ENCODE results near the gene NLGN2.

Gene NLGN2

DNA sequence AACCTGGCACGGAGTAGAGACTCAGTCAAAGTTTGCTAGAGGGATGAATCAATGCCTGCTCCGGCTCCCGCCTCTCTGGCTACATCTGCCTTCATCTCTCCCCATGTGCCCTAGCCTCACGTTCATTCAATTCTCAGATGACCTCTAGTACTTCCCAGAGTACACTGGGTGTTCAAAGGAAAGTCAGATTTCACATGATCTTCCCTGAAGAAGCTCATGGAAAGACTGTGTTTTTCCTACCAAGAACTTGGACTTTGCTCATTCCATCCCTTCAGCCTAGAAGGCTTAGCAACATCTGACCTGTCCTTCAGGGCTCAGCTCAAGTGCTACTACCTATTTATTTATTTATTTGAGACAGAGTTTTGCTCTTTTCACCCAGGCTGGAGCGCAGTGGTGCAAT, 37.8 kb upstream of the NLGN2 start:
- no peak overlapping the region for H3K4me3 ChIP-seq (replicated peaks; ENCODE audit: low read depth, low read length)
- TF ChIP-seq, protein P1, sequence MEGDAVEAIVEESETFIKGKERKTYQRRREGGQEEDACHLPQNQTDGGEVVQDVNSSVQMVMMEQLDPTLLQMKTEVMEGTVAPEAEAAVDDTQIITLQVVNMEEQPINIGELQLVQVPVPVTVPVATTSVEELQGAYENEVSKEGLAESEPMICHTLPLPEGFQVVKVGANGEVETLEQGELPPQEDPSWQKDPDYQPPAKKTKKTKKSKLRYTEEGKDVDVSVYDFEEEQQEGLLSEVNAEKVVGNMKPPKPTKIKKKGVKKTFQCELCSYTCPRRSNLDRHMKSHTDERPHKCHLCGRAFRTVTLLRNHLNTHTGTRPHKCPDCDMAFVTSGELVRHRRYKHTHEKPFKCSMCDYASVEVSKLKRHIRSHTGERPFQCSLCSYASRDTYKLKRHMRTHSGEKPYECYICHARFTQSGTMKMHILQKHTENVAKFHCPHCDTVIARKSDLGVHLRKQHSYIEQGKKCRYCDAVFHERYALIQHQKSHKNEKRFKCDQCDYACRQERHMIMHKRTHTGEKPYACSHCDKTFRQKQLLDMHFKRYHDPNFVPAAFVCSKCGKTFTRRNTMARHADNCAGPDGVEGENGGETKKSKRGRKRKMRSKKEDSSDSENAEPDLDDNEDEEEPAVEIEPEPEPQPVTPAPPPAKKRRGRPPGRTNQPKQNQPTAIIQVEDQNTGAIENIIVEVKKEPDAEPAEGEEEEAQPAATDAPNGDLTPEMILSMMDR (IDR thresholded peaks at IDR 0.05; ENCODE audit: insufficient read depth, low read length, poor library complexity, severe bottlenecking) = no peak
- DNase-seq (ENCODE audit: extremely low read depth, insufficient read length) = no peak
- no peaks in the 10 kb centered on the region for H3K36me3 ChIP-seq (ENCODE audit: control insufficient read depth, insufficient read depth, low read length)
- no peaks in the 10 kb centered on the region for H3K27me3 ChIP-seq (replicated peaks; ENCODE audit: control insufficient read depth, insufficient read depth, low read length)

DNA sequence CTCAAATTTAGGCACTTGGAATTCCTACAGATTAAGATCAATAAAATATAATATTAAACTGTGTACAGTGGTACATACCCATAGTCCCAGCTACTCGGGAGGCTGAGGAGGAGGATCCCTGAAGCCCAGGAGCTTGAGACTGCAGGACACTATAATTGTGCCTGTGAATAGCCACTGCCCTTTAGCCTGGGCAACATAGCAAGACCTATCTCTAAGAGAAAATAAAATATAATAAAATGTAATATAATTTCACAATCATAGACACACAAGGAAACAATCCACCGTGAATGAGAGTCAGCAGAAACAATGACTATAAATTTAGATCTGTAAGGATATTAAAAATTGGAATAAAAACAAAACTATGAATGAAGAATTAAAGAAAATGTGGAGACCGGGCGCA, 36.8 kb upstream of the NLGN2 start:
- TF ChIP-seq, protein P1 (IDR thresholded peaks at IDR 0.05; ENCODE audit: insufficient read depth, low read length, poor library complexity, severe bottlenecking) = no peak
- no peaks in the 10 kb centered on the region for H3K27me3 ChIP-seq (replicated peaks; ENCODE audit: control insufficient read depth, insufficient read depth, low read length)
- no peak overlapping the region for H3K4me3 ChIP-seq (replicated peaks; ENCODE audit: low read depth, low read length)
- no peaks in the 10 kb centered on the region for H3K36me3 ChIP-seq (ENCODE audit: control insufficient read depth, insufficient read depth, low read length)
- DNase-seq (ENCODE audit: extremely low read depth, insufficient read length) = no peak

DNA sequence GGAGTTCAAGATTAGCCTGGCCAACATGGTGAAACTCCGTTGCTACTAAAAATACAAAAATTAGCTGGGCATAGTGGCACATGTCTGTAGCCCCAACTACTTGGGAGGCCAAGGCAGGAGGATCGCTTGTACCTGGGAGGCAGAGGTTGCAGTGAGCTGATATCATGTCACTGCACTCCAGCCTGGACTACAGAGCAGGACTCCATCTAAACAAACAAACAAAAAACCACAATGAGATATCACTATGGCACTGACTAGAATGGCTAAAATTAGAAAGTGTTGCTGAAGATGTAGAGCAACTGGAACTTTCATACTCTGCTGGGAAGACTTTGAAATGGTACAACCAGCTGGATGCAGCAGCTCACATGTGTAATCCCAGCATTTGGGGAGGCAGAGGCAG, 33.3 kb upstream of the NLGN2 start:
- no peaks in the 10 kb centered on the region for H3K36me3 ChIP-seq (ENCODE audit: control insufficient read depth, insufficient read depth, low read length)
- no peaks in the 10 kb centered on the region for H3K27me3 ChIP-seq (replicated peaks; ENCODE audit: control insufficient read depth, insufficient read depth, low read length)
- no peak overlapping the region for H3K4me3 ChIP-seq (replicated peaks; ENCODE audit: low read depth, low read length)
- TF ChIP-seq, protein P1 (IDR thresholded peaks at IDR 0.05; ENCODE audit: insufficient read depth, low read length, poor library complexity, severe bottlenecking) = no peak
- DNase-seq (ENCODE audit: extremely low read depth, insufficient read length) = no peak

DNA sequence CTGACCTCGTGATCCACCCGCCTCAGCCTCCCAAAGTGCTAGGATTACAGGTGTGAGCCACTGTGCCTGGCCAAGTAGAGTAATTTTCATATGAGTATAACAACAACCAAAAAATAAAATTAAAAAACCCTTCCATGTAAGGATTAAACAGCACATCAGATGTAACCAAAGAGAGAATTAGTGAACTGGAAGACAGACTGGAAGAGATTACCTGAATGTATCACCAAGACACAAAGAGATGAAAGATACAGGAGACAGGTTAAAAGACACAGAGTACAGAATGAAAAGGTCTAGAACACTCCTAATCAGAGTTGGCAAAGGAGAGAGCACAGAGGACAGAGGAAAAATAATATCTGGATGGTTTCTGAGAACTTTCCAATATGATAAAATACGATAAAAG, 28.5 kb upstream of the NLGN2 start:
- Histone ChIP-seq H3K36me3 (ENCODE audit: control insufficient read depth, insufficient read depth, low read length) (no peaks in the 10 kb centered on the region), H3K27me3 (replicated peaks; ENCODE audit: control insufficient read depth, insufficient read depth, low read length) (no peaks in the 10 kb centered on the region; the same call in 1 of the 2 replicates), H3K4me3 (replicated peaks; ENCODE audit: low read depth, low read length) (no peak overlapping the region)
- no peak for DNase-seq (ENCODE audit: extremely low read depth, insufficient read length)
- TF ChIP-seq, protein P1 (IDR thresholded peaks at IDR 0.05; ENCODE audit: insufficient read depth, low read length, poor library complexity, severe bottlenecking) = no peak

DNA sequence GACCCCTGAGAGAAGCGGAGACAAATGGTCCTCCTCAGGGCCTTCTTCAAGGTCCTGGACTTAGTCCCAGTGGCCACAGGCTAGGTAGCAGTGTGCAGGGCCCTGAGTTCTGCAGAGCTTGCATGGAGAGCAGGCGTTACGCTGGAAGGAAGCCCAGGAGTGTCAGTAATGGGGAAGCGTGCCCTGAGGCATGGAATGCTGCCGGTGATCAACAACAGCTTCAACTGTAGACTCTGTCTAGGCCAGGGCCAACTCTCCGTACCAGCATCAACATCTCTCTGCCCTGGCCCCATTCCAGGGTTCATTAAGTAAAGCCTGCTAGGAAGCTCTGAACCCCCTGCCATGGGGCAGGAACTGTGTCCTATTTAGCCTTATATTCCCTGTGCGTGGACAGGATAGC, 27.3 kb upstream of the NLGN2 start:
- no peak for DNase-seq (ENCODE audit: extremely low read depth, insufficient read length)
- TF ChIP-seq, protein P1 (IDR thresholded peaks at IDR 0.05; ENCODE audit: insufficient read depth, low read length, poor library complexity, severe bottlenecking) = no peak
- no peaks in the 10 kb centered on the region; the same call in 1 of the 2 replicates for H3K27me3 ChIP-seq (replicated peaks; ENCODE audit: control insufficient read depth, insufficient read depth, low read length)
- H3K36me3 ChIP-seq (ENCODE audit: control insufficient read depth, insufficient read depth, low read length) = no peaks in the 10 kb centered on the region
- H3K4me3 ChIP-seq (replicated peaks; ENCODE audit: low read depth, low read length) = no peak overlapping the region
